Activated T-cell treated with anti-CD3 and anti-CD28 coated beads, Interleukin-2, amount 50 U/mL, for 24 hours (primary cell): ENCODE data around the gene ACTN2.

ENCODE experiments used
- DNase-seq: peaks from one replicate; pipeline ENCODE4 v3.0.0-alpha.2; 2020
- H3K27ac Mint-ChIP-seq: 2 replicates; pipeline ENCODE4 v1.8.0; 2020; ENCODE audit warnings: mild to moderate bottlenecking, mixed read lengths
- H3K27me3 Mint-ChIP-seq: 2 replicates; pipeline ENCODE4 v1.8.0; 2020; ENCODE audit warnings: mixed read lengths
- H3K36me3 Mint-ChIP-seq: 2 replicates; pipeline ENCODE4 v1.8.0; 2020; ENCODE audit warnings: low read depth, mixed read lengths
- H3K4me1 Mint-ChIP-seq: 2 replicates; pipeline ENCODE4 v1.8.0; 2020; ENCODE audit warnings: low read depth, mixed read lengths
- H3K4me3 Mint-ChIP-seq: 2 replicates; pipeline ENCODE4 v1.8.0; 2020; ENCODE audit warnings: mild to moderate bottlenecking, moderate library complexity, mixed read lengths
- H3K9me3 Mint-ChIP-seq: 2 replicates; pipeline ENCODE4 v1.8.0; 2020; ENCODE audit warnings: mixed read lengths

Gene ACTN2

DNA sequence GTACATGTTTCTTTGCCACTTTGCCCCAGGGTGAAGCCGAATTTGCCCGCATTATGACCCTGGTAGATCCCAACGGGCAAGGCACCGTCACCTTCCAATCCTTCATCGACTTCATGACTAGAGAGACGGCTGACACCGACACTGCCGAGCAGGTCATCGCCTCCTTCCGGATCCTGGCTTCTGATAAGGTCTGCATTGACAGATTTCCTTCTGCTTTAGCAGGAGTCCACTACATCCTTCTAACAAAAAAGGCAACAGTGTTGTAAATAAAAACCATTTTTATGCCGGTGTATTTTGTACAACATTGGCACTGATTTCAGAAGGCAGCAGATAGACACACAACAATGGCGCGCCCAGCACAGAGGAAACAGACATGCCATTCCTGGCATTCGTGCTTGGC, 74.7 kb downstream of the ACTN2 start:
- no peaks in the 10 kb centered on the region for H3K36me3 Mint-ChIP-seq
- peaks cover 9% of the 10 kb centered on the region for H3K27me3 Mint-ChIP-seq
- H3K4me1 Mint-ChIP-seq: peaks cover 3% of the 10 kb centered on the region
- no peak overlapping the region for H3K27ac Mint-ChIP-seq
- no peaks in the 10 kb centered on the region for H3K9me3 Mint-ChIP-seq
- DNase-seq: no peak
- no peak overlapping the region for H3K4me3 Mint-ChIP-seq

DNA sequence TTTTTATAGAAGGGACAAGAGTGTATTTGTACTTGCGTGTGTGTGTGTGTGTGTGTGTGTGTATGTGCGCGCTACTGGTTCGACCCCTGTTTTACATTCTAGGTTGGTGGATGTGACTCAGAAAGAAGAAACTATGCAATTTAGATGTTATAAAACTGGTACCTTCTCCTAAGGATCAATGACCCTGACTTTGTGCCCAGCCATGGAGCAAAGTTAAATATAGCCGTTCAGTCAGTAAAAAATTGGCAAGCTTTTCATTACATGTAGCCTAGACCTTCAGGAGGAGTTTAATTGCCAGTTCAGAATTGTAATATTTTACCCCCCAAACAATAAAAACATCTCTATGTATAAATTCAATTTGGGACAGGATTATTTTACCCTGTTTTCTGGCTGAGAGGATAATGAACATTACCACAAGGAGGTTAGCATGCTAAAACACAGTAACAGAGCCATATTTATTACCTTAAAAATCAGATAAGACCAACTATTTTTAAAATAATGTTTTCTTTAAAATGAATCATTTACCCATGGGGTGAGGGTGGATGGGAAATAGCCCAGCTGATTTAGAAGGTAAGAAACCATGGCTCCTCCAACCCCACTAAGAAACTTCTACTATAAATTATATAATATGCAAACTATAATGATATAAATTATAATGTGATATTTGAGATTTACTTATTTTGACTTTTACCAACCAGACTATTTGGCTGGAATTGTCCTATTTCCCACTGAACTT, 75.3 kb downstream of the ACTN2 start:
- H3K9me3 Mint-ChIP-seq: no peaks in the 10 kb centered on the region
- H3K36me3 Mint-ChIP-seq: no peaks in the 10 kb centered on the region
- DNase-seq: no peak
- no peak overlapping the region for H3K4me3 Mint-ChIP-seq
- H3K4me1 Mint-ChIP-seq: peaks cover 3% of the 10 kb centered on the region
- peaks cover 9% of the 10 kb centered on the region for H3K27me3 Mint-ChIP-seq
- no peak overlapping the region for H3K27ac Mint-ChIP-seq

DNA sequence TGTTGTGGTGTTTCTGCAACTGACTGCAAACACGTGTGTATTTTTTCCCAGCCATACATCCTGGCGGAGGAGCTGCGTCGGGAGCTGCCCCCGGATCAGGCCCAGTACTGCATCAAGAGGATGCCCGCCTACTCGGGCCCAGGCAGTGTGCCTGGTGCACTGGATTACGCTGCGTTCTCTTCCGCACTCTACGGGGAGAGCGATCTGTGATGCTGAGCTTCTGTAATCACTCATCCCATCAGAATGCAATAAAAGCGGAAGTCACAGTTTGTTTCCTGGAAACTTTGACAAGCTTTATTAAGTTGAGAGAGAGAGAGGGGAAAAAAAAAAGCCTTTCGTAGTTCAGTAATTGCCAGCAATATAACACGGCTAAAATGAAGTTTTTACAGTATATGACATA, 76.1 kb downstream of the ACTN2 start:
- DNase-seq: no peak
- Mint-ChIP-seq H3K36me3 (no peaks in the 10 kb centered on the region), H3K4me3 (no peak overlapping the region), H3K9me3 (no peaks in the 10 kb centered on the region), H3K4me1 (peaks cover 3% of the 10 kb centered on the region), H3K27ac (no peak overlapping the region), H3K27me3 (peaks cover 9% of the 10 kb centered on the region)

GRCh38 chr1:236765831-236766230, 79.5 kb downstream of the ACTN2 start:
- no peak for DNase-seq
- H3K27ac Mint-ChIP-seq: no peak overlapping the region
- no peaks in the 10 kb centered on the region for H3K36me3 Mint-ChIP-seq
- H3K4me1 Mint-ChIP-seq: no peaks in the 10 kb centered on the region
- peaks cover 29% of the 10 kb centered on the region for H3K27me3 Mint-ChIP-seq
- no peaks in the 10 kb centered on the region for H3K9me3 Mint-ChIP-seq
- no peak overlapping the region for H3K4me3 Mint-ChIP-seq

DNA sequence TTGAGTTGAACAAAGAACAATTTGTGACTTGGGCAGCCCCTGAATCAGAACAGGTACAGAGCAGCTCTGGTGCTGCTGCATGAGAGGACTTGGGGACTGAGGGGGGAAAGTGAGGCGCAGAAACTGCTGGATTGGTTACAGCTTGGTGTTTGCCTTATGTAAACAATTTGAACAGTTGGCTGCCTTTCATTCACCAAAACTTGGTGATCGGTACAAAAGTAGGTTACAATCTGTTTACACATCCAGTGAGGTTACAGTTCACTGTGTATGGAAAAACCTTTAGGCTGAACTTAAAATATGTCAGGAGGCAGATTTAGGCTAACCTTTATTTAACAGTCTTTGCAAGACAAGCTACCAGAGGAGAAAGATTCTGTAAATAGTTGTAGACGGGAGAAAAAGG, 80.2 kb downstream of the ACTN2 start:
- Mint-ChIP-seq H3K27ac (no peak overlapping the region), H3K27me3 (peaks cover 35% of the 10 kb centered on the region), H3K4me1 (no peaks in the 10 kb centered on the region), H3K4me3 (no peak overlapping the region), H3K9me3 (no peaks in the 10 kb centered on the region), H3K36me3 (no peaks in the 10 kb centered on the region)
- no peak for DNase-seq

GRCh38 chr1:236767276-236767675, 81.0 kb downstream of the ACTN2 start:
- Mint-ChIP-seq H3K4me3 (no peak overlapping the region), H3K27ac (no peak overlapping the region)

DNA sequence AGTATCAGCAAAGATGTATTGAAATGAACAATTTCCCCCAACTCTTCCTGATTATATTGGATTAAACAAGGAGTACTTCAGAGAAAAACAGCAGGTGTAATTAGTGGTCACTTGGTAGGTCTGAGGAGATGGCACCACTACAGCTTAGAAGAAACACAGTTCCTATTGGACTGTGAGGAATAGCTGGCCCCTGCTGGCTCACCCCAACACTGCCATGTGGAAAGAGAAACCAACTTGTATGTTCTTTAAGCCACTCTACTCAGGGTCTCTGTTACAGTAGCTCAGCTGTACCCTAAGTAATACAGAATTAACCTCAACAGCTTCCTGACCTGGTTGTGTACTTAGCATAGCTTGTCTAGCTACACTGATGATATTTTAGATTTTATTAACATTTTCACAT, 82.3 kb downstream of the ACTN2 start:
- Mint-ChIP-seq H3K4me3 (no peak overlapping the region), H3K9me3 (no peaks in the 10 kb centered on the region), H3K27me3 (peaks cover 37% of the 10 kb centered on the region), H3K36me3 (no peaks in the 10 kb centered on the region), H3K27ac (no peak overlapping the region), H3K4me1 (no peaks in the 10 kb centered on the region)
- no peak for DNase-seq

More at GRCh38 chr1:236767276-236767675, 81.0 kb downstream of the ACTN2 start:
- Mint-ChIP-seq H3K9me3 (no peaks in the 10 kb centered on the region), H3K4me1 (no peaks in the 10 kb centered on the region), H3K36me3 (no peaks in the 10 kb centered on the region), H3K27me3 (peaks cover 37% of the 10 kb centered on the region)
- DNase-seq: no peak

DNA sequence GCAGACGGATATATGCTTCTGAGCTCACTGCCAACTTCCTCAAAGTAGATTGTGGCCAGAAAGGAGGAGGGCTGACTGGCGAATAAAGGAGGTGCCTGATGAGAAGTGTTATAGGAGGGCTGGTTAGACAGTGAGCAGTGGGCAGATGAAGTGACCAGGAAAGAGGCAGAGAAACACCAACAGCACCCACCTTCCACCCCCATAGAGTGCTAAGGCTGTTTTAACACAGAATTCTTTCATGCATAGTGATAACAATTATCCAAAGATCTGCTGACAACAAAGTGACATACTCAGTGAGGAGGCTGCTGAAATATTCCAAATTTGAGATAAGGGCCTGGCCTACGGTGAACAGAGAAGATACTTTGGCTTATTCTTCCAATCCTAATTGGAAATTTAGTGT, 87.6 kb downstream of the ACTN2 start:
- no peak overlapping the region for H3K27ac Mint-ChIP-seq
- no peak overlapping the region for H3K4me3 Mint-ChIP-seq
- DNase-seq: no peak
- peaks cover 10% of the 10 kb centered on the region for H3K9me3 Mint-ChIP-seq
- H3K36me3 Mint-ChIP-seq: peaks cover 5% of the 10 kb centered on the region
- no peaks in the 10 kb centered on the region for H3K4me1 Mint-ChIP-seq
- peaks cover 49% of the 10 kb centered on the region for H3K27me3 Mint-ChIP-seq

GRCh38 chr1:236774926-236775325, 88.6 kb downstream of the ACTN2 start:
- Mint-ChIP-seq H3K27ac (no peak overlapping the region), H3K27me3 (peaks cover 45% of the 10 kb centered on the region), H3K36me3 (peaks cover 9% of the 10 kb centered on the region), H3K4me1 (no peaks in the 10 kb centered on the region), H3K9me3 (peaks cover 16% of the 10 kb centered on the region), H3K4me3 (no peak overlapping the region)
- DNase-seq: no peak

DNA sequence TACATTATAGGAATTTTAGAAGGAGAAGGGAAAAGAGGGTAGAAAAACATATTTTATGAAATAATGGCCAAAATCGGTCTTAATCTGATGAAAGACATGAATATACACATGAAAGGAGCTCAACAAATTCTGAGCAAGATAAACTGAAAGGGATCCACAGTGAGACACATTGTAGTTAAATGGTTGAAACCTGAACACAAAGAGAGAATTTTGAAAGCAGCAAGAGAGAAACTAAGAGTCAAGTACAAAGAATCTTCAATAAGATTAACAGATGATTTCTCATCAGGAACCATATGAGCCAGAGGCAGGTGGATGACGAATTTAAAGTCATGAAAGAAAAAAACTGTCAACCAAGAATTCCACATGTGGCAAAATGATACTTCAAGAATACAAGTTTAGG, 93.0 kb downstream of the ACTN2 start:
- H3K36me3 Mint-ChIP-seq: peaks cover 9% of the 10 kb centered on the region
- H3K27me3 Mint-ChIP-seq: peaks cover 32% of the 10 kb centered on the region
- DNase-seq: no peak
- peaks cover 16% of the 10 kb centered on the region for H3K9me3 Mint-ChIP-seq
- no peak overlapping the region for H3K4me3 Mint-ChIP-seq
- no peaks in the 10 kb centered on the region for H3K4me1 Mint-ChIP-seq
- no peak overlapping the region for H3K27ac Mint-ChIP-seq

GRCh38 chr1:236785477-236785876, 99.2 kb downstream of the ACTN2 start:
- Mint-ChIP-seq H3K36me3 (no peaks in the 10 kb centered on the region), H3K27me3 (peaks cover 3% of the 10 kb centered on the region), H3K9me3 (no peaks in the 10 kb centered on the region), H3K27ac (no peak overlapping the region), H3K4me3 (no peak overlapping the region), H3K4me1 (no peaks in the 10 kb centered on the region)
- DNase-seq: no peak

GRCh38 chr1:236786453-236786852, 100.2 kb downstream of the ACTN2 start:
- H3K27ac Mint-ChIP-seq: no peak overlapping the region
- H3K4me3 Mint-ChIP-seq: no peak overlapping the region
- no peaks in the 10 kb centered on the region for H3K9me3 Mint-ChIP-seq
- H3K27me3 Mint-ChIP-seq: peaks cover 3% of the 10 kb centered on the region
- DNase-seq: no peak
- H3K4me1 Mint-ChIP-seq: no peaks in the 10 kb centered on the region
- H3K36me3 Mint-ChIP-seq: no peaks in the 10 kb centered on the region

DNA sequence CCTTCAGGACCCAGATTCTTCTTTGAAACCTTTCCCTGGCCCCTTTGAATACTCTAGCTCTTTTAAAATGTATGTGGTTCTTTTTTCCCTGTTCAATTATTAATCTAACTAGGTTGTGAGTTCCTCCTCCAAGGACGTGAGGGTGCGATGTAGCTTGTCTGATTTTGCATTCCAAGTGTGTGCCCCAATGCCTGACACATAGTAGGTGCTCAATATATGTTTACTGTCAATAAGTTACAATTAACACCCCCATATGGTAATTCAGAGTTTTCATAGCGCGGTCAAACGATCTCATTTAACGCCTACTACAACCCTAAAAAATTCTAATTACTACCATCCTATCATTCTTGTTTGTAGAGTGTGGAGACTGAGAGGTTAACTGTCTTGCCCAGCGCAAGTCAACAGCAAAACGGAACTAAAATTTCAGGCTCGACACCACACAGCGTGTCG, 108.3 kb downstream of the ACTN2 start:
- Mint-ChIP-seq H3K27me3 (no peaks in the 10 kb centered on the region), H3K4me1 (peaks cover 32% of the 10 kb centered on the region), H3K9me3 (no peaks in the 10 kb centered on the region), H3K36me3 (peaks cover 25% of the 10 kb centered on the region), H3K27ac (peak overlapping the region; percentile 99), H3K4me3 (peak overlapping the region; percentile 88)
- no peak for DNase-seq

DNA sequence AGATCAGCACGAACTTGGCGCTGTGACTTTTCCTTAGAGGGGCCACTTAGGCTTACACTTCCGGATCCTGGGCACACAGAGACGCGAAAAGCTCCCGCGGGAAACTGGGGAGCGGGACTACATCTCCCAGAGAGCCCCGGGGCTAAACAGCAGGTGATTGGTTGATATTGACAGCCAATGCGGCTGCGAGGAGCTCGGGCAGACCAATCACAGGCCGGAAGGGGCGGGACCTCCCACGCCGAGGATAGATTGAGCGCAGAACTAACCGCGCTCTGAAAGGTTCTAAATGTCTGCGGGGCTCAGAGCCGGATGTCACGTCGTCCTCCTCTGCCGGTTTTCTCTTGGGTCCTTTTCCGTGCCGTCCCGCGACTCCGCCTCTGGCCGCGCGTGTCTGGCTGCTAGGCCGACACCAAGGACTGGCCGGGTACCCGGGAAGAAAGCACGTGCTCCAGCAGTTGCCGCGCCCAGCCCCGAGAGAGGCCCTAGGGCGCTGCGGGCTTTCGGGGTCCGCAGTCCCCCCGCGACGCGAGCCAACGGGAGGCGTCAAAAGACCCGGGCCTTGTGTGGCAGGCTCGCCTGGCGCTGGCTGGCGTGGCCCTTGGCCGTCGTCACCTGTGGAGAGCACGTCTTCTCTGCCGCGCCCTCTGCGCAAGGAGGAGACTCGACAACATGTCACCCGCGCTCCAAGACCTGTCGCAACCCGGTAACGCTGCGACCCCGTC, 108.9 kb downstream of the ACTN2 start, which contains the start of gene MTR:
Gene MTR (plus strand): TSS at position 258 of the 722 bp plus-strand sequence. CDS start 412 bp downstream, at position 670.
- DNase-seq: peak; percentile 95
- H3K4me1 Mint-ChIP-seq: peaks cover 38% of the 10 kb centered on the region
- H3K27ac Mint-ChIP-seq: peak within 1 kb of the TSS; percentile 99
- no peaks in the 10 kb centered on the region for H3K27me3 Mint-ChIP-seq
- H3K9me3 Mint-ChIP-seq: no peaks in the 10 kb centered on the region
- H3K4me3 Mint-ChIP-seq: peak within 1 kb of the TSS; percentile 88
- H3K36me3 Mint-ChIP-seq: peaks cover 30% of the 10 kb centered on the region
